ENCODE measurements around the gene OR7D2.
"Not testable (repeated sequence)": the region's sequence is repeated elsewhere in the genome, so short reads cannot be mapped to it uniquely, and the experiment has no call there.

Gene OR7D2

GRCh38 chr19:9178901-9179300 is at the start of gene OR7D2:
TSS of gene OR7D2 (plus strand) at chr19:9178979. CDS start at chr19:9185782, 6,803 bp downstream.
- DNase-seq, result no peak

- DNase-seq, result no peak
Observed at GRCh38 chr19:9130965-9131364, 47.8 kb upstream of the OR7D2 start.

- no peak for DNase-seq
Observed at GRCh38 chr19:9132422-9132821, 46.4 kb upstream of the OR7D2 start.

GRCh38 chr19:9139609-9140158 is 39.1 kb upstream of the OR7D2 start:
- no peak for DNase-seq

- peak; percentile 89 for DNase-seq
Observed at GRCh38 chr19:9140159-9140874, 38.5 kb upstream of the OR7D2 start, which contains the start of gene ZNF317. TSS of gene ZNF317 (plus strand) at chr19:9140397. CDS start at chr19:9156017, 15,620 bp downstream.

- DNase-seq, result no peak
Observed at GRCh38 chr19:9144920-9145319, 33.9 kb upstream of the OR7D2 start.

- no peak for DNase-seq
Observed at GRCh38 chr19:9146882-9147281, 31.9 kb upstream of the OR7D2 start.

- DNase-seq, result no peak
Observed at GRCh38 chr19:9148697-9149096, 30.1 kb upstream of the OR7D2 start.

GRCh38 chr19:9149997-9150396 is 28.8 kb upstream of the OR7D2 start:
- no peak for DNase-seq

- no peak for DNase-seq
Observed at GRCh38 chr19:9150650-9151049, 28.1 kb upstream of the OR7D2 start.

- DNase-seq, result no peak
Observed at GRCh38 chr19:9151367-9151766, 27.4 kb upstream of the OR7D2 start.

GRCh38 chr19:9155591-9155990 is 23.2 kb upstream of the OR7D2 start:
- no peak for DNase-seq

- DNase-seq, result no peak
Observed at GRCh38 chr19:9156304-9156703, 22.5 kb upstream of the OR7D2 start.

- no peak for DNase-seq
Observed at GRCh38 chr19:9159891-9160290, 18.9 kb upstream of the OR7D2 start.

- DNase-seq, result no peak
Observed at GRCh38 chr19:9161427-9161826, 17.4 kb upstream of the OR7D2 start.

- no peak for DNase-seq
Observed at GRCh38 chr19:9165261-9165660, 13.5 kb upstream of the OR7D2 start.

- no peak for DNase-seq
Observed at GRCh38 chr19:9166846-9167245, 11.9 kb upstream of the OR7D2 start.

GRCh38 chr19:9171393-9171991 is 7.3 kb upstream of the OR7D2 start:
- no peak for DNase-seq

- DNase-seq, result no peak
Observed at GRCh38 chr19:9175326-9175725, 3.5 kb upstream of the OR7D2 start.

GRCh38 chr19:9183000-9183399 is 4.2 kb downstream of the OR7D2 start:
- DNase-seq, result no peak

- no peak for DNase-seq
Observed at GRCh38 chr19:9187191-9187590, 8.4 kb downstream of the OR7D2 start.

GRCh38 chr19:9189535-9189934 is 10.8 kb downstream of the OR7D2 start:
- no peak for DNase-seq

- not testable (repeated sequence) for DNase-seq
Observed at GRCh38 chr19:9198044-9198443, 19.3 kb downstream of the OR7D2 start.

- peak; percentile 67 for DNase-seq
Observed at GRCh38 chr19:9205501-9206113, 26.8 kb downstream of the OR7D2 start.
